ENCODE measurements around the gene MRO.
"Not testable (repeated sequence)": the region's sequence is repeated elsewhere in the genome, so short reads cannot be mapped to it uniquely, and the experiment has no call there.

MRO gene

GRCh38 chr18:50819728-50820378, at the start of gene MRO:
TSS of gene MRO (minus strand) at chr18:50820016. CDS start at chr18:50809400, 10,616 bp downstream.
- peak; percentile 64 for DNase-seq (ENCODE audit: low read depth, low spot score)

GRCh38 chr18:50869150-50869549, 49.3 kb upstream of the MRO start:
- no peak for DNase-seq (ENCODE audit: low read depth, low spot score)

GRCh38 chr18:50866765-50867164, 46.9 kb upstream of the MRO start:
- DNase-seq (ENCODE audit: low read depth, low spot score): no peak

- DNase-seq (ENCODE audit: low read depth, low spot score): no peak
Measured at GRCh38 chr18:50863840-50864375, 44.1 kb upstream of the MRO start.

- no peak for DNase-seq (ENCODE audit: low read depth, low spot score)
Measured at GRCh38 chr18:50862401-50862800, 42.6 kb upstream of the MRO start.

GRCh38 chr18:50861617-50862016, 41.8 kb upstream of the MRO start:
- no peak for DNase-seq (ENCODE audit: low read depth, low spot score)

- no peak for DNase-seq (ENCODE audit: low read depth, low spot score)
Measured at GRCh38 chr18:50859793-50860555, 40.2 kb upstream of the MRO start.

GRCh38 chr18:50857694-50858093, 37.9 kb upstream of the MRO start:
- DNase-seq (ENCODE audit: low read depth, low spot score): no peak

- DNase-seq (ENCODE audit: low read depth, low spot score): not testable (repeated sequence)
Measured at GRCh38 chr18:50857166-50857565, 37.4 kb upstream of the MRO start.

GRCh38 chr18:50855976-50856757, 36.4 kb upstream of the MRO start:
- DNase-seq (ENCODE audit: low read depth, low spot score): no peak

GRCh38 chr18:50853863-50854271, 34.1 kb upstream of the MRO start:
- DNase-seq (ENCODE audit: low read depth, low spot score): no peak

GRCh38 chr18:50850307-50851065, 30.7 kb upstream of the MRO start:
- no peak for DNase-seq (ENCODE audit: low read depth, low spot score)

- no peak for DNase-seq (ENCODE audit: low read depth, low spot score)
Measured at GRCh38 chr18:50849419-50849821, 29.6 kb upstream of the MRO start.

- DNase-seq (ENCODE audit: low read depth, low spot score): no peak
Measured at GRCh38 chr18:50848991-50849390, 29.2 kb upstream of the MRO start.

- DNase-seq (ENCODE audit: low read depth, low spot score): no peak
Measured at GRCh38 chr18:50848061-50848551, 28.3 kb upstream of the MRO start.

GRCh38 chr18:50847192-50847591, 27.4 kb upstream of the MRO start:
- DNase-seq (ENCODE audit: low read depth, low spot score): no peak

- DNase-seq (ENCODE audit: low read depth, low spot score): no peak
Measured at GRCh38 chr18:50844960-50845359, 25.1 kb upstream of the MRO start.

GRCh38 chr18:50844554-50844953, 24.7 kb upstream of the MRO start:
- DNase-seq (ENCODE audit: low read depth, low spot score): no peak

- DNase-seq (ENCODE audit: low read depth, low spot score): no peak
Measured at GRCh38 chr18:50842846-50843245, 23.0 kb upstream of the MRO start.

- DNase-seq (ENCODE audit: low read depth, low spot score): no peak
Measured at GRCh38 chr18:50839996-50840395, 20.2 kb upstream of the MRO start.

- no peak for DNase-seq (ENCODE audit: low read depth, low spot score)
Measured at GRCh38 chr18:50839341-50839740, 19.5 kb upstream of the MRO start.

Data from smooth muscle cell of the brain vasculature (primary cell).